NCI-H524 treated with DMSO at 0.1 percent for 48 hours (cell line): ENCODE results near the gene RIN1.

ENCODE experiments used
- DNase-seq: peaks from one replicate; lab custom pipeline; 2025; lab: John Stamatoyannopoulos, UW

The RIN1 gene

DNA sequence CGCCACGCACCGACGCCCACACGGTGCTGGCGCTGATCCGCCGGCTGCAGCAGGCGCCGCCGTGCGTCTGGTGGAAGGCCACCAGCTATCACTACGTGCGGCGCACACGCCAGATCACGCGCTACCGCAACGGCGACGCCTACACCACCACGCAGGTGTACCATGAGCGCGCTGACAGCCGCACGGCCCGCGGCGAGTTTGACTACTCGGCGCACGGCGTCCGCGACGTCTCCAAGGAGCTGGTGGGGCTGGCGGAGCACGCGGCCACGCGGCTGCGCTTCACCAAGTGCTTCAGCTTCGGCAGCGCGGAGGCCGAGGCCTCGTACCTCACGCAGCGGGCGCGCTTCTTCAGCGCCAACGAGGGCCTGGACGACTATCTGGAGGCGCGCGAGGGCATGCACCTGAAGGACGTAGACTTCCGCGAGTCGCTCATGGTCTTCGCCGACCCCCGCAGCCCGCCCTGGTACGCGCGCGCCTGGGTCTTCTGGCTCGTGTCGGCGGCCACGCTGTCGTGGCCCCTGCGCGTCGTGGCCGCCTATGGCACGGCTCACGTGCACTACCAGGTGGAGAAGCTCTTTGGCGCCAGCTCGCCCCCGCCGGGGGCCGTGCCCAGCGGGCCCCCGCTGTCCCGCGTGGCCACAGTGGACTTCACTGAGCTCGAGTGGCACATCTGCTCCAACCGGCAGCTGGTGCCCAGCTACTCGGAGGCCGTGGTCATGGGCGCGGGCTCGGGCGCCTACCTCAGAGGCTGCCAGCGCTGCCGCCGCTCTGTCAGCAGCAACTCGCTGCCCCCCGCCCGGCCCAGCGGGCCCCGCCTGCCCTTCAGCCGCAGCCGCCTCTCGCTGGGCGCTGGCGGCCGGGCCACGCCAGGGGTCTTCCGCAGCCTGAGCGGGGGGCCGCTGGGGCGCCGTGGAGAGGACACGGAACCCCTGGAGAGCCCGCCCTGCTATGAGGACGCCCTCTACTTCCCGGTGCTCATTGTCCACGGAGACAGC, 41.3 kb downstream of the RIN1 start:
- DNase-seq = no peak

GRCh38 chr11:66293777-66294625, 42.2 kb downstream of the RIN1 start:
- no peak for DNase-seq

DNA sequence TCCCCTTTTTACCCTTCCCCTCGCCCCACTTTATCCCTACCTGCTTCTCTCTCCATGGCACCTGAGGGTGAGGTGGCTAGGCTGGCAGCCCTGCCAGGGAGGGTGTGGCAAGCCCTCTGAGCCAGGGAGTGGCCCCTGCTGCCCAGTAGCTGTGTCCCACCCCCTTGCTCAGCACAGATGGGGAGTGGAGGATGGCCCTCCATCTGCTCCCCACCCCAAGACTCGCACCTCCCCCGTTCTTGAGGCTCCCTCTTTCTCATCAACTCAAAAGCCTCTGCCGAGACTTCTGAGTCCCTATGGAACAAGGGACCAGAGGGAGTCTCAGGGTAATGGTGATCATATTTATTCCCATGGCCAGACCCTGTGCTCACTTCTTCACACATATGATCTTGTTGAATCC, 42.9 kb downstream of the RIN1 start:
- DNase-seq = no peak

GRCh38 chr11:66292543-66293332, 43.5 kb downstream of the RIN1 start:
- DNase-seq = no peak

- DNase-seq = no peak
These were observed 44.3 kb downstream of the RIN1 start, which contains the start of gene TMEM151A for GRCh38 chr11:66291706-66292542. TMEM151A (plus strand) TSS chr11:66291894; CDS start chr11:66292014, 120 bp downstream.

GRCh38 chr11:66291303-66291705, 44.9 kb downstream of the RIN1 start:
- DNase-seq = no peak

- no peak for DNase-seq
These were observed 46.0 kb downstream of the RIN1 start for GRCh38 chr11:66290330-66290621.

DNA sequence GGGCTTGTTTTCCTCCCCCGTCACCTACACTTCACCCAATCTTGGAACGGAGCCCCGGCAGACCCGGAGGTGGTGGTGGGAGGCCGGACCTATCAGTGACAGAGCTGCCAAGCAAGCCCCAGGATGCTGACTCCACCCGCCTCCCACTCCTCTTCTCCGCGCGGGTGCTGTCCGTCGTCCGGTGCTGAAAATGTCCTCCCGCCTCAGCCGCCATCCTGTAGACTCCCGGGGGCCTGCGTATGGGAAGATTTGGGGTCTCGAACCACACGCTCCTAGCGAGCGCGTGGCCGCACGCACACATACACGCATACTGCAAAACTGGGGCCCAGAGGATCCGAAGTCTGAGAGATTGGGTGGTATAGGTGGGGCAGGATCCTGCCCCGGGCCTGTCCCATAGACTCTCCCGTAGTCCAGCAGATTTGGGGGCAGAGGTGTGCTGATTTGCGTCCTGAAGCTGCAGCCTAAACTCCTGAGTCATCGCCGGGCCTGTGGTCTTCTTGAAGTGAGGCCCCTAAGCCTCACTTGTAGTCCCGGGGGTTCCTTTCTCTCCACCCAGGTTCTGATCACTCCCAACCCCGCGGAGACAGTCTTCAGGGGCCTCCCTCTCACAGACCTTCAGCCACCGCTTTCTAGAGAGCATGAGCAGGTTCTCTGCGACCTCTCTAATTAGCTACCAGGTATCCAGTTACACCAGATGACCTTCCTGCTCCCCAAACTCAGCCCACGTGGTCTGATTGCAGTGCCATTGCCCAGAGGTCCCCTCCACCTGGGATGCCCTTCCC, 46.5 kb downstream of the RIN1 start:
- no peak for DNase-seq

DNA sequence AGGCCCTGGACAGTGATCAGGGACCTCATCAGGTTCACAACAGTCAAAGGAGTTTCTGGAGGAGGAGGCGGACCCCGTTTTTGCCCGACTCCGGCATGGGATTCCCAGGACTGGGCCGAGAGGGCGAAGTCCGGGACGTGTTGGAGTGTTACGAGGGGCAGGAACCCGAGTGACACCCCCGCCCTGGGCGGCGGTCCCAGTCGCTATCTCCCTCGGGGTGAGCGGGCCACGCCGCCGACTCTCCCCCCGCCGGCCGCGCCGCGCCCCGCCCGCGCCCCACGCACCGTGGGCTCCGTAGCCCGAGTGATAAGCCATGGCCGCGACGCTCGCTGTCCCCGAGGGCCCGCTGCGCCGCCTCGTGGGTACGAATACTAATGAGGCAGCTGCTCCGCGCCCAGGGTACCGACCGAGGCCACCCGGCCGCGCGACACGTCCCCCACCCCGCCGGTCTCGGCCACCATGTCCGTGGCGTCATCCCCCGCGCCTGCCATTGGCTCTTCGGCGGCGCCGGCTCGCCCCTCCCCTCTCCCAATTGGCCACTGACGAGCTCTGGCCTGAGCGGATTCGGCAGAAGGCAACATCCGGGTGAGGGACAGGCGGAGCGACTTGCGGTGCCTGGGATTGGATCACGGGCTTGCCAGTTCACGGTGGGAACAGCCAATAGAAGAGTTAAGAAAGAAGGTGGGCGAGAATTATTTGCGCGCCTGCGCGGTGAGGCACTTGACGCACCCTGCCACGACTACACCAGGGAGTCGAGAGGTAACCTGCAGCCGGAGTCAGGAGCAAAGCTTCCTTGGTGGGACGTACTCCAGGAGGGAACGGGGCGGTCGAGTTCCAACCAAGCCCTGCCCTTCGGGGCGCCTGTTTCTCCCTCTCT, 47.3 kb downstream of the RIN1 start, which contains the start of gene YIF1A:
TSS of gene YIF1A (minus strand) at position 473 of the 877 bp plus-strand sequence. CDS start at position 315, 158 bp downstream.
- DNase-seq = peak; percentile 91

- no peak for DNase-seq
These were observed 48.2 kb downstream of the RIN1 start for GRCh38 chr11:66287889-66288670.

DNA sequence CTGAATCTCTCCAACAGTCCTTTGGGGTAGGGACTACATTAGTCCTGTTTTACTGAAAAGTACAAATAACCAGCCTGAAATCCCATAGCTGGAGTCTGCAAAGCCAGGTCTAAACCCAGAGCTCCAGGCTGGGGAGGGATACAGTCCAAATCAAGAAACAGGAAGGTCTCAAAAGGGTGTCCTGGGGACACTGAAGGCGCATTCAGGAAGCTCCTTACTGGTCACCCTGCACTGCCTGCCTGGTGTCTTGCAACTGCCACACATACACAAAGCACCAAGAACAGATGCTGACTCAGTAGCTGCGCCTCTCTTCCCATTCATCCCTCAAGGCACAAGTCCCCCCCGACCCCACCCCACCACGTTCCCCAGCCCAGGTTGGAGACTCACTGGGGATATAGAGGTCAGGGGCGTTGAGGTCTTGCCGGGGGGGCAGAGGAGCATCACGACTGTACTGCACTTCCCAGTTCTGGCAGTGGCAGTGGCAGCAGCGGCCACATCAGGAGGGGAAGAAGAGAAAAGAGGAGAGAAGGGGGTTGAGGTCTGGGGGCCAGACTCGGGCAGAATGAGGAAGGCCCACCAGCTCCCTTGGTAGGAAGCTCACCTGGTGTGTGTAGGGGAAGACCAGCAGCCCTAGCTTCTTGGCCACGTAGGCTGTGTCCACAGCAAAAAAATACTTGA, 48.9 kb downstream of the RIN1 start:
- DNase-seq = no peak

- no peak for DNase-seq
These were observed 49.5 kb downstream of the RIN1 start for GRCh38 chr11:66286699-66287098.

DNA sequence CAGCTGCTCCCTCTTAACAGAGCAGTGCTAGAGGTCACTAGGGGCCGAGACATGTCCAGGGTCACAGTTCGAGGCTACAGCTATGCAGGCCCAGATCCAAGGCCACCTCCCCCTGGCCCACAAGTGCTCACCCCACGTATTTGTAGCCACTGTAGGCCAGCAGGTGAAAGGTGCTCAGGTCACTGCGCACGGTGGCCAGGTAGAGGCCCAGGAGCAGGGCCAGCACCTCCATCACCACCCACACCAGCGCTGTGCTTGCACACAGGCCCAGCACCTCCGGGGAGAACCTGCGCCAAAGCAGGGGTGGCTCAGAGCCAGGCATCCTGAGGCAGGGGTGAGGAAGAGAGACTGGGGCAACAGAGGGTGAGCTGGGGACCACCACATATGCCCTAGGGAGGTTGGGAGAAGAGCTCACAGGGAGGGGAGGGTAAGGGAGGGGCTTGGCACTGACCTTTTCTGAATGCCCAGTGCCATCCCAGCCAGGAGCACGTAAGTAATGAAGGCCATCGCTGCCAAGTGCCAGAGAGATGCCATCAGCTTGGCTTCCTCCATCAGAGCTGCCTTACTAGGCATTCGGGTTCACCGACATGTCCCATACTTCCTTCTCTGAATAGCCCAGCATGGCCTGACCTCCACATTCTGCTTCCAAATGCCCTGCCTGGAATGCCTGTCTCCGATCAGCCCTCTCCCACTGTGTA, 50.8 kb downstream of the RIN1 start:
- DNase-seq = no peak

DNA sequence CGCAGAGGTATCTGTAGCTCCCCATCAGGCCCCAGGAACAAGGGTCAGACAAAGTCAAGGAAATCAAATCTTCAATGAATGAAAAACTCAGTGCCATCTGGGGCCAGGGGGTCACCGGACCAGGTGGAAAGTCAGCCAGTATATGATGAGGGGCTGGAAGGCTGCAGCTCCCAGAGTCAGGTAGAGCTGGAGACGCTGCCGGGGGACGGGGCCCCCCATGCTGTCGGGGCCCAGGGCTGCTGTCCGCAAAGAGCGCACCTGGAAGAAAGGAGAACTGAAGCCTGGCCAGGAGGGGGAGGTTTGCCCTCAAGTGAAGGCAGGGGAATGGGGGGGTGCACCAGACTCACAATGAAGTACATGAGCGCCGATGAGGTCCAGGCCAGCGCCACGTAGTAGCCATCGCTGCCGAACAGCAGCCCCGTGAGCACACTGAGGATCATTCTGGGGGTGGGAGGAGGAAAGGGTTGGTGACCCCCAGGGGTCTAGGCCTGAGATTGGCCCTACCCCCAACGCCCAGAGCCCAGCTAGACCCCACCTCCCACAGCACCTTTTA, 51.6 kb downstream of the RIN1 start:
- DNase-seq = no peak

GRCh38 chr11:66283461-66284105, 52.7 kb downstream of the RIN1 start:
- no peak for DNase-seq
